Loucy (cell line): ENCODE measurements around the gene GIPC1.

Source experiments
- H2AFZ ChIP-seq: fragments of 200-600 bp; sonication (generic); 2 replicates; pipeline ENCODE4 v1.6.0; 2016; ENCODE audit warnings: antibody characterized with exemption, mild to moderate bottlenecking, low read length, moderate library complexity
- H3F3A ChIP-seq: fragments of 200-600 bp; 2 replicates; pipeline ENCODE4 v1.6.0; 2016; ENCODE audit warnings: antibody characterized with exemption, low read depth, mild to moderate bottlenecking
- H3K27me3 ChIP-seq: fragments of 200-600 bp; sonication (generic); 2 replicates; pipeline ENCODE4 v1.6.1; 2014; ENCODE audit warnings: low read length, mild to moderate bottlenecking; ENCODE audit not compliant: insufficient read depth, poor library complexity, severe bottlenecking
- H3K36me3 ChIP-seq: fragments of 200-600 bp; sonication (generic); 2 replicates; pipeline ENCODE4 v1.6.1; 2016; ENCODE audit warnings: low read length; ENCODE audit not compliant: insufficient read depth
- H3K4me1 ChIP-seq: fragments of 200-600 bp; sonication (generic); 2 replicates; pipeline ENCODE4 v1.5.1; 2014; ENCODE audit warnings: low read length, mild to moderate bottlenecking; ENCODE audit not compliant: insufficient read depth, poor library complexity, severe bottlenecking
- H3K4me2 ChIP-seq: fragments of 200-600 bp; sonication (generic); 2 replicates; pipeline ENCODE4 v1.6.0; 2014; ENCODE audit warnings: antibody characterized with exemption, low read length, low read depth, mild to moderate bottlenecking; ENCODE audit not compliant: poor library complexity, severe bottlenecking
- H3K4me3 ChIP-seq: fragments of 200-600 bp; sonication (generic); 2 replicates; pipeline ENCODE4 v1.5.1; 2014; ENCODE audit warnings: low read length, mild to moderate bottlenecking, mixed read lengths; ENCODE audit not compliant: poor library complexity, severe bottlenecking
- H3K79me2 ChIP-seq: fragments of 200-600 bp; sonication (generic); 2 replicates; pipeline ENCODE4 v1.6.1; 2014; ENCODE audit warnings: low read length; ENCODE audit not compliant: insufficient read depth
- H3K9ac ChIP-seq: fragments of 200-600 bp; sonication (generic); 2 replicates; pipeline ENCODE4 v1.6.0; 2014; ENCODE audit warnings: mild to moderate bottlenecking, low read depth, low read length, moderate library complexity; ENCODE audit not compliant: poor library complexity, severe bottlenecking
- H3K9me2 ChIP-seq: fragments of 200-600 bp; sonication (generic); replicated peaks from 2 replicates; pipeline ENCODE4 v1.6.1; 2016; ENCODE audit warnings: low read depth, low read length, mixed read lengths
- H3K9me3 ChIP-seq: fragments of 200-600 bp; sonication (generic); 2 replicates; pipeline ENCODE4 v1.6.1; 2014; ENCODE audit warnings: mild to moderate bottlenecking, antibody characterized with exemption, low read length, low read depth; ENCODE audit not compliant: insufficient read depth
- H4K20me1 ChIP-seq: fragments of 200-600 bp; sonication (generic); 2 replicates; pipeline ENCODE4 v1.6.0; 2014; ENCODE audit warnings: antibody characterized with exemption, low read length, mild to moderate bottlenecking; ENCODE audit not compliant: insufficient read depth, poor library complexity, severe bottlenecking
- EZH2phosphoT487 ChIP-seq: fragments of 200-600 bp; IDR thresholded peaks from 2 replicates; pipeline ENCODE4 v1.6.1; 2018; ENCODE audit warnings: antibody characterized with exemption, mild to moderate bottlenecking, moderate library complexity, borderline replicate concordance
- TF ChIP-seq, protein P1 (sequence below): fragments of 200-600 bp; sonication (generic); conservative IDR thresholded peaks from 2 replicates; pipeline ENCODE4 v1.5.1; 2014; ENCODE audit warnings: mild to moderate bottlenecking, antibody characterized with exemption, low read length

GIPC1 gene

DNA sequence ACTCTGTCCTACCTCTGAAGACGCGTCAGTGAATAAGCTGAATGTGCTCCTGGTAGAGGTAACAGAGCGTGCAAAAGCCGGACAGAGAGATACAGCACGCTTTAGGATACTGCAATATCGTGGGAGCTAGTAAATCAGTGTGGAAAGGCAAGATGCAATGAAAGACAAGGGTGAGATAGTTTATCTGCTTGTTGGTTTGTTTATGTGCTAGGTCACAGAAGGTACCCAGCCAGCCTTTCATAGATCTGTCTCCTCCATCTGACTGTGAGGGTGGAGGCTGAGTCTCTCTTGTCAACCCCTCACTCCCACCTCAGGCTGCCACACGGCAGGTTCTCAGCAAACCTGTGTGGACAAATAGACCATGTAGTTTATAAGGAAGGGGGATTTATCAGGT lies 904 bp upstream of the GIPC1 start:
- peak overlapping the region; percentile 92 for H2AFZ ChIP-seq
- peak overlapping the region; percentile 66 for H3K9ac ChIP-seq
- TF ChIP-seq, protein P1, sequence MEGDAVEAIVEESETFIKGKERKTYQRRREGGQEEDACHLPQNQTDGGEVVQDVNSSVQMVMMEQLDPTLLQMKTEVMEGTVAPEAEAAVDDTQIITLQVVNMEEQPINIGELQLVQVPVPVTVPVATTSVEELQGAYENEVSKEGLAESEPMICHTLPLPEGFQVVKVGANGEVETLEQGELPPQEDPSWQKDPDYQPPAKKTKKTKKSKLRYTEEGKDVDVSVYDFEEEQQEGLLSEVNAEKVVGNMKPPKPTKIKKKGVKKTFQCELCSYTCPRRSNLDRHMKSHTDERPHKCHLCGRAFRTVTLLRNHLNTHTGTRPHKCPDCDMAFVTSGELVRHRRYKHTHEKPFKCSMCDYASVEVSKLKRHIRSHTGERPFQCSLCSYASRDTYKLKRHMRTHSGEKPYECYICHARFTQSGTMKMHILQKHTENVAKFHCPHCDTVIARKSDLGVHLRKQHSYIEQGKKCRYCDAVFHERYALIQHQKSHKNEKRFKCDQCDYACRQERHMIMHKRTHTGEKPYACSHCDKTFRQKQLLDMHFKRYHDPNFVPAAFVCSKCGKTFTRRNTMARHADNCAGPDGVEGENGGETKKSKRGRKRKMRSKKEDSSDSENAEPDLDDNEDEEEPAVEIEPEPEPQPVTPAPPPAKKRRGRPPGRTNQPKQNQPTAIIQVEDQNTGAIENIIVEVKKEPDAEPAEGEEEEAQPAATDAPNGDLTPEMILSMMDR: no peak
- no peak for TF ChIP-seq EZH2phosphoT487

DNA sequence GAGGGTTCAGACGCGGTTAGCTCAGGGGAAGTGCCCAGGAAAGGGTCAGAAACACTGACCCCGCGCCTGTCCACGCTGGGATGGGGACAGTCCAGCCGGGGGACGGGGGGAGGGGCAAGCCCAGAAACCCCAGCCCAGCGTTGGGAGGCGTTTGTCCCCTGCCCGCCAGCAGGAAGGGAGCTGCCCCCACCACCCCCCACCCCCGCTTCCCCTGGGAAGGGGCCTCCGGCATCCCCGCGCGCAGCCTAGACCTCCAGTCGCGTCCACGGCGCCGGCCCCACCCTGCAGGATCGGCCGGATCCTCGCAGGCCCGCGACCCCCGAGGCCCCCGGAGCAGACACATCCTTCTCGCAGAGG lies 277 bp downstream of the GIPC1 start:
- no peaks in the 10 kb centered on the region for H3K27me3 ChIP-seq
- H3K9me2 ChIP-seq: no peaks in the 10 kb centered on the region
- peak overlapping the region; percentile 99 for H3K4me2 ChIP-seq
- H3K4me1 ChIP-seq: peaks cover 18% of the 10 kb centered on the region
- peaks cover 10% of the 10 kb centered on the region; the same call in 1 of the 2 replicates for H3K79me2 ChIP-seq
- TF ChIP-seq, protein P1: no peak
- no peak for TF ChIP-seq EZH2phosphoT487
- H3K9ac ChIP-seq: peak overlapping the region; percentile 66
- no peaks in the 10 kb centered on the region for H3K9me3 ChIP-seq
- peak overlapping the region; percentile 94 for H3K4me3 ChIP-seq
- H3F3A ChIP-seq: no peaks in the 10 kb centered on the region
- peak overlapping the region; percentile 68; the same call in 1 of the 2 replicates for H2AFZ ChIP-seq
- no peaks in the 10 kb centered on the region for H3K36me3 ChIP-seq
- H4K20me1 ChIP-seq: no peaks in the 10 kb centered on the region

More for the DNA sequence above, 904 bp upstream of the GIPC1 start:
- no peaks in the 10 kb centered on the region for H3K9me3 ChIP-seq
- H3K4me3 ChIP-seq: peak overlapping the region; percentile 94
- peak overlapping the region; percentile 99 for H3K4me2 ChIP-seq
- peaks cover 18% of the 10 kb centered on the region for H3K4me1 ChIP-seq
- H3K9me2 ChIP-seq: no peaks in the 10 kb centered on the region
- H4K20me1 ChIP-seq: no peaks in the 10 kb centered on the region
- H3F3A ChIP-seq: no peaks in the 10 kb centered on the region
- no peaks in the 10 kb centered on the region for H3K27me3 ChIP-seq
- peaks cover 10% of the 10 kb centered on the region; the same call in 1 of the 2 replicates for H3K79me2 ChIP-seq
- no peaks in the 10 kb centered on the region for H3K36me3 ChIP-seq

DNA sequence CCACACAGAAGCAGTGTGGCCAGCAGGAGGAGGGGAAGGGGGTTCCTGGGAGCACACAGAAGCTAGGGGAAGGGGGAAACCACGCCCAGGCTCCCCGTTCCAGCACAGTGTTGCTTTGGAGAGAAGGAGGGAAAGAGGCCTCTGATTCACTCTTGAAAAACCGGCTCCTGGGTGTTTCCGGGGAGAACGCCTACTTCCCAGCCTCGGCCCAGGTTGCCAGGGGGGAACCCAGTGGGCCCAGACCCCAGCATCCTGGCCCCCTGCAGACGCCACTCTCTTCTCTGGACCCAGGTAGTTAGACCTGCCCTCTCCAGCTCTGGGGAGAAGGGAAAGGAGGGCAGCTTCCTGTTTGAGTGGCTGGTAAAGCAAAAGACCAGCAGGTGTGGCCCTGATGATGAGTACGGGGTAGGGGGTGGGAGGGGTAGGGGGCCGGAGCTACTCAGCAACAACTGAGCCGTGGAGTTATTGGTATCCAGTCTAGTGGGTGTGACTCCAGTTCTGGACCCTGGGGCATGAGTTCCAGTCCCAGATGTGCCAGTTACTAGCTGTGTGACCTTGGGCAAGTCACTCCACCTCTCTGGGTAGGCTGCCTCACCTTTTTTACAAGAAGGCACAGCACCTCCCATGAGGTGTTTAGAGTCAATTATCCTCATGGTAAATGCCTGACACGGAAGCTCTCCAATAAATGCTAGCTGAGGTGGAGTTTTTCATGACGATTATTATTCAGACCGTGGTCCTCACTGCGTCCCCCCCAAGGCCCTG lies 836 bp downstream of the GIPC1 start:
- Histone ChIP-seq H3K79me2 (peaks cover 10% of the 10 kb centered on the region; the same call in 1 of the 2 replicates), H3K9me3 (no peaks in the 10 kb centered on the region), H3K9ac (peak overlapping the region; percentile 66), H3K9me2 (no peaks in the 10 kb centered on the region), H3F3A (no peaks in the 10 kb centered on the region), H3K36me3 (no peaks in the 10 kb centered on the region), H2AFZ (peak overlapping the region; percentile 68; the same call in 1 of the 2 replicates), H3K4me3 (peak overlapping the region; percentile 94), H3K27me3 (no peaks in the 10 kb centered on the region), H4K20me1 (no peaks in the 10 kb centered on the region), H3K4me1 (peaks cover 18% of the 10 kb centered on the region), H3K4me2 (peak overlapping the region; percentile 99)
- TF ChIP-seq EZH2phosphoT487: no peak
- TF ChIP-seq, protein P1: no peak
